GM18508 (cell line): ENCODE data around the gene THRB.

Source experiments
- ATAC-seq: cut with Tn5 transposase; IDR thresholded peaks from one replicate; pipeline ENCODE4 v1.9.1; 2021; ENCODE audit warnings: moderate number of reproducible peaks; ENCODE audit not compliant: insufficient read depth, unreplicated experiment

Gene THRB

DNA sequence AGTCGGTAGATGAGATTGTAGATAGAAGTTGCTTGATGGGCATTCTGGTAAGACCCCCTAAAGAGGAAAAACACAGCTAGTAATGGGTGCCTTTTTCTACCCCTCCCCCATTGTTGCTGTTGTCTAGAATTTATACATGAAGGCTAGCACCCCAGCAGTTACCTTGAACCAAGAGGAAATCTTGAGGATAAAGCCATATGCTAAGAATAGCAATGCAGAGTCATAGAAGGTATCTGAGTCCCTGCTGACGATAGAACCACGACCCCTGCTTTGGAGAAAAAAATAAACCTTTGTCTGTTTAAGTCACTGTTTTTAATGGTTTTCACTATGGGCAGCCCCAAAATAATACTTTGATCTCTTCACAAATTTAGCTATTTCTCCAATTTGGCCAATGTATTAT is 162.6 kb downstream of the THRB start:
- no peak for ATAC-seq

DNA sequence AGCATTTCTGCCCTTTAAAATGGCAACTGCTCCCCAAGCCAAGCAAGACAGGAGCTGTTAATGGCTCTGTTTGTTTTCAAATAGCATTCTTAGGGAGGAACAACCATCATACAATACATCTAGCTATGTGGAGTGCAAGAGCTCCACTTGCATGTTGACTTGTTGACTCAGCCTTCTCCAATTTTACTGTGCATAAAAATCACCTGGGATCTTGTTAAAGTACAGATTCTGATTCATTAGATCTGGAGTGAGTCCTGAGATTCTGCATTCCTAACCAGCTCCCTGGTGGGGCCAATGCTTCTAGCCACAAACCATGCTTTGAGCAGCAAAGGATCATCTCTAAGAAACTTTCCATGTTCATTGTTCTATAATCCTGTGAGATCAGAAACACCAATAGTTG is 171.4 kb downstream of the THRB start:
- ATAC-seq = no peak

DNA sequence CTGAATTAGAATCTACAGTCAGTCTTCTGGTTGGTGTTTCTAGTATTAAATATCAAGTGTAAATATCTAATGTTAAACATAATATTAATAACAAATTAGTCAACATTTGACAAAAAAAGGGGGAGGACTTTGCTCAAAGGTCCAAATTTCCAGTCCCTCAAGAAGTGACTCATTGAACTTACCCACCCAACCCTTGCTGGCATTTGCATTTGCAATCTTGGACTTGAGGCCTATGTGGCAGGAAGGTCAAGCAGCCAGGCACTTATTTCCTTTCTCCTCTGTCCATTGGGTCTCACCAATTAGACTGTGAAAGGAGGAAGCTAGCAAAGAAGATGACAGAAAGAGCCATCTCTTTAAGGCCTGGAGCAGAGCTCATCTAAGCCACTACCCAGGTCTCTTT is 174.0 kb downstream of the THRB start:
- ATAC-seq = no peak

DNA sequence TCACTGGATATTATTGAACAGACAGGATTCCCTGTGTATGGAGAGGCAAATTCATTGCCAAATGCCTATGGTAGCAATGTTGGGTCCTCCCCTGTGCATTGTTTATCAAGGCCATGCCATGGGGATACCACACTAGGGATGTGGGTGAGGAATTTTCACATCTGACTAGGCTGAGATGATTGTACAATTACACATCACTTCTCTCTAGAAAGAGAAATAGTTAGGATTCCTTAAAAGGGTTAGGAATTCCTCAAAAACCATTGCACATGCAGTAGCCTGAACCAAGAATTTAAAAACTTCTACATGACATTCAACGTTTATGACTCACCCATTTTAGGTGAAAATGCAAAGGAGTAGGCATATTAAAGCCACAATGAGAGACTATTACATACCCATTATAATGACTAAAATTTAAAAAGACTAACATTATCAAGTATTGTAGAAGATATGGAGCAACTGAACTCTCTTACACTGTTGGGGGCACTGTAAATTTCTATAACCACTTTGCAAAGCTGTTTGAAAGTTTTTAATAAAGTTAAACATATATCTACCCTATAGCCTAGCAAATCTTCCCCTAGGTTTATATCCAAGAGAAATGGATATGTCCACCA is 175.9 kb downstream of the THRB start:
- no peak for ATAC-seq

DNA sequence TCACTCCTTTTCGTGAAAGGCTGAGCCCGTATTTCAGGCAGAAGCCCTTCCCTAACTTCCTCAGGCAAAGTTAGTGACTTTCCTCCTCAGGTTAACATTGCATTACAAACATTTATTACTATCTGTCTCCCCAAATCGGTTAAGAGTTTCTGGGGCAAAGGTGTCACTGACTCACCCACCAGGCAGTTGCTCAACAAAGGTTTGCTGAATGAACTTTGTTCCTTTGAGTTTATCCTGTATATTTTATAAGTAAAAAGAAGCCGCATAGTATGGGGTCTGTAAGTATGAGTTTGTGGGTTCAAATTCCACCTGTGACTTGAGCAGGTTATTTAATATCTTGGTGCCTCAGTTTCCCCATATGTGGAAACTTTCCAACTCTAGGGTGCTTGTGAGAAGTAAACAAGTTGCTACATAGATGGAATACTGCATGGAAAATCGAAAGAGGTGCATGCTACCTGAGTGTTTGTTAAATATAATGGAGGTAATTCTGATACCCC is 177.7 kb downstream of the THRB start:
- ATAC-seq = no peak

DNA sequence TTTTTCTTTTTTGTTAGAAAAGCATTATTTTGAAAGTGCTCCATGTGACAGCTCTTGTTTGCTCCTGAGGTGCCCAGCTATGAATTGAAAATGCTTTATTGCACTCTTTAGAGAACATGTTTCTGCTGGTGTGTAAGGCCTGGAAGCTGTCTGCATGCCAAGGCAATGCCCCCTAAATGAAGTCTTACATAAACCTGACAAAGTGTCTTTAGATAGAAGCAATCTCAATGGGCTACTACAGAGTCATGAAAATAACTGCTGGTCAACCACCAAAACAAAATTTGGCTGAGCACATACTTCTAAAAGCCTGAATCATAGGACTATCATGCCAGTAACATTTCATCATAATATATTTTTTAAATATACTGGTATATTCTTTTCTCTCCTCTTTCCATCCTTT is 178.7 kb downstream of the THRB start:
- no peak for ATAC-seq

DNA sequence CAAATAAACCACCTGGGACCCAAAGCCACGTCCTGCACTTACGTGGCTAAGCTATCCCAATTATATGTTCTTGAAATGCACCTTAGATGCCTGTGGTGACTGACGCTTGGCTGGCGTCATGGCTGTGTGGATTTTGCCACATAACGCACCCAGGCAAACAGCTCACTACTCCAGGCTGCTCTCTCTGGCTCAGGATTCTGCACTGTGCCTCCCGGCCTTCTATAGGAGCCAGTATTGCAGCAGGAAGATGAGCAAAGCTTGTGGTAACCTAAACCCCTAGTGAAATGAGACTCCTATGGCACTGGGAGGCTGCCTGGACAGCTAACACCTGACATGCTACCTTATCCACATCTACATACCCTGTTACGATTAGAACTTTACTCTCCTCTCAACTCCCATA is 179.3 kb downstream of the THRB start:
- ATAC-seq = no peak

DNA sequence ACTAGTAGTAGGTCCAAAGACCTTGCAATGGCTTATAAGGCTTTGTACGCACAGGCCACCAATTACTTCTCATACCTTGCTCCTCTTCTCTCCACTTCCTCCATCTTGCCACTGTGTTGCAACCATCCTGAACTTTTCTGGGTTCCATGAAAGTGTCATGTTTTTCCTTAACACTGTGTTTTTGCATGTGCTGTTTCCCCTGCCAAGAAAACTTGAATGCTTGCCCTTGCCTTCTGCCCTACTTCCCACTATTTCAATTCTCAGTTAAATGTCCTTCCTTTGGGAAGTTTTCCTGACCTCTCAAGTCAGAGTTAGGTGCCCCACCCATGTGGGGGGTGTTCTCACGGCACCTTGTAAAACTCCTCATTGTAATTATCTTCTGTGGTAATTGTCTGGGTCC is 182.8 kb downstream of the THRB start:
- ATAC-seq = no peak

DNA sequence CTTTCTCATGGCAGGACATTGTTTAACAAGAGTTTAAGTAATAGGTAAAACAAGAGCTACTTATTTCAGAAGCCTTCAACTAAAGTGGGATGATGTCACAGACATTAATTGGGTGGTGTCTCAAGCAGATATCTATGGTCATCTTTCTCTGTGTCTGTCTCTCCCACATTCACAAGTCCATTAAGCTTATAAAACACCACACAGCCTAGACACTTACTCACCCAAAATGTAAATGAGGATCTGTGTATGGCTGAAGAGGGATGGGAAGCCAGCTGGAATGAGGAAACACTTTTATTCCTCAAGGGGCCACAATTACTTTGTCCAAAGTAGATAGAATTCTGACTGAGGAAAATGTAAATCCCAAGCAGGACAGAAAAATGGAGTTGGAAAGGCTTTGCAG is 183.8 kb downstream of the THRB start:
- ATAC-seq = no peak

DNA sequence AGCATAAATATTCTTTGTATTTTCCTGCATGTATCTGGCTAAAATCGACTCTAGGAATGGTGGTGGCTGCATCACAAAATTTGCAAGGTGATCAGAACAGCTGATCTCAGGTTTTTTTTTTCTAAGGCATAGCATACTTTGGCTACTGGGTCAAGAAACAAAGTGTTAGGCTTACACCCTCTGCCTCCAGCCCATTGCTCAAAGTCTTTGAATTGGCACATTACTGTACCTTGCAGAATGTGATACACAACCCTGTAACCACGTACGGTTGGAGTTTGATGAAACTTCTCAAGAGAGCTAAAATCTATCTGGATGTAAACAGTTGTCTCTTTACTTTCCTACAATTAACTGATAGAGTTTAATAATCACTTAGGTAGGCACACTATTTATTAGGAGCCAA is 188.1 kb downstream of the THRB start:
- no peak for ATAC-seq

DNA sequence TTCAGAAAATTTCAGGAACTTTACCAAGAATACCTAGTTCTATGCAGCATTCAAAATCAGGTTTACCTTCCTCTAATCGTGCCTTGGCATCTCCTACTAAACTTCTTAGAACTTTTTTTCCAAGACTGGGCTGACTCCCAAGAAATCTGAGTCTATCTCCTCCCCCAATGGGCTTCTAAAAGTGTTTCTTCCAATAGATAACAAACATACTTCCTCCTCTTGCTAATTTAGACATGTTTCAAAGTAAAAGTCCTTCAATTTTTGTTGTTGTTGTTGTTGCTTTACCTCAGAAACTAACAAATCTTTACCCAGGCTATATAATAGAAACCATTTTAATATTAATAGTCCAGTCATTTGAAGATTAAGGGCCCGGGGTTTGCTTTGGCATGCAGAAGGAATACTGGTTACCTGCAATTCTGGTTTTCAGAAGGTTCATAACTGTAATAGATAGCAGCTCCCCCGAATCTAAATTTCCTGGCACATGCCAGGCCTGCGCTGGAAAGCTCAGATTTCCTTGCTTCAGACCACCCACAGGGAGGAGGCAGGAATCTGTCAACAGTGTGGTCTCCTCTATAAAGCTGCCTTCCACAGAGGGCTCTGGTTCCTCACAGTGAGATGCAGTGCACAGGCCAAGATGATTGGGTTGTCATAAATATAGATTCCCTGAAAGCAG is 188.7 kb downstream of the THRB start:
- ATAC-seq = no peak

DNA sequence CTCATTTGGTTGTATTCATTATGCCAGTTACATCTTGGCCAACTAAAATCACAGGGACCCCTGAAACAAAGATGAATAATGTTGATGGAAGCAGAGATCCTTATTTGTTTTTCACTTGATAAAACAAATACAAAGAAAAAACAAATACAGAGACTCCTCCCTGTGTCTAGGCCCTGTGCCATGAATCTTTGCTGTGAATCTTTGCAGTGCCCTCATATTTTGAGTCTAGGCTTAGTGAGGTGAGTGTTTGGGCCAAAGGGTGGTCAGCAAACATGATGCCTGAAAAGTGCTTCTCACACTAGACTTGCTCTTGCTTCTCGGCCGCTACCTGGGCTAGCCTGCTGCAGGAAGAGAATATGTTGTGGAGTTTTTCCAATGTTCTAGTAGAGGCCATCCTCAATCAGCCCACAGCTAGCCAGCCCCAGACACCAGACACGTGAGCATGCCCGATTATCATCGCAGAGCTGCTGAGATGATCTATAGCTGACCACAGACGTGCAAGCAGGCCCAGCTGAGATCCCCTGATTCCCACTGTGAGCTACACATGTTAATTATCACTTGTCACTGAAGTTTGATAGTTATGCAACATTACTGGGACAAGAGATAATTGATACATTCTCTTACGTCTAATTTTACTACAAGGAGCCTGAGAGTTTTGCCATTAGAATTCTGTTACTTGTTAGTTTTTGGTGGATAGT is 191.4 kb downstream of the THRB start:
- no peak for ATAC-seq

DNA sequence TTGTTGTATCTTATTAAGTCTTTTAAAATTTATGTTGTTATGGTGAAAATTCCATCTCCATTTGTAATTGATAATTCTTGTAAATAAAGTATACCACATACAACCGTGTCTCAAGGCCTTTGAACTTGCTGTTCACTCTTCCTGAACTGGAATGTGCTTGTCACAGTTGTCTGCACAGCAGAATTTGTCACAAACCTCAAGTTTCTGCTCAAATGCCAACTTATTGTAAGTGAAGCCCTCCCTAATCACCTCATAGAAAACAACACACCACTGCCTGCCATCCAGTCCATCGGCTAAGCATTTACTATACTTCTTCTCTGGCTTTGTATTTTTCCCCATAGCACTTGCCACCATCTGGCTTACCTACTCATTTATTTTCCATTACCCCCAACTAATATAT is 192.3 kb downstream of the THRB start:
- ATAC-seq = no peak

DNA sequence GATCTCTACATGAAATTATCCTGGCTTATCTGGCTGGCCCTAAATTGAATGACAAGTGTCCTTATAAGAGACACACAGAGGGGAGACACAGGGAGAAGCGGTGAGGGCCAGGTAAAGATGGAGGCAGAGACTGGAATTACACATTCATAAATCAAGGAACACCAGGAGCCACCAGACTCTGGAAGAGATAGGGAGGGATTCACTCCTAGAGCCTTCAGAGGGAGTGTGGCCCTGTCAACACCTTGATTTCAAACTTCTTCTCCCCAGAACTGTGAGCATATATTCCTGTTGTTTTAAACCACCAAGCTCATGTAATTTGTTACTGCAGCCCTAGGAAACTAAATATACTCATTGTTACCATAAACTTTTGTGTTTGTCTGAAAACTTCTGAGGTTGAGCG is 193.7 kb downstream of the THRB start:
- ATAC-seq = no peak

DNA sequence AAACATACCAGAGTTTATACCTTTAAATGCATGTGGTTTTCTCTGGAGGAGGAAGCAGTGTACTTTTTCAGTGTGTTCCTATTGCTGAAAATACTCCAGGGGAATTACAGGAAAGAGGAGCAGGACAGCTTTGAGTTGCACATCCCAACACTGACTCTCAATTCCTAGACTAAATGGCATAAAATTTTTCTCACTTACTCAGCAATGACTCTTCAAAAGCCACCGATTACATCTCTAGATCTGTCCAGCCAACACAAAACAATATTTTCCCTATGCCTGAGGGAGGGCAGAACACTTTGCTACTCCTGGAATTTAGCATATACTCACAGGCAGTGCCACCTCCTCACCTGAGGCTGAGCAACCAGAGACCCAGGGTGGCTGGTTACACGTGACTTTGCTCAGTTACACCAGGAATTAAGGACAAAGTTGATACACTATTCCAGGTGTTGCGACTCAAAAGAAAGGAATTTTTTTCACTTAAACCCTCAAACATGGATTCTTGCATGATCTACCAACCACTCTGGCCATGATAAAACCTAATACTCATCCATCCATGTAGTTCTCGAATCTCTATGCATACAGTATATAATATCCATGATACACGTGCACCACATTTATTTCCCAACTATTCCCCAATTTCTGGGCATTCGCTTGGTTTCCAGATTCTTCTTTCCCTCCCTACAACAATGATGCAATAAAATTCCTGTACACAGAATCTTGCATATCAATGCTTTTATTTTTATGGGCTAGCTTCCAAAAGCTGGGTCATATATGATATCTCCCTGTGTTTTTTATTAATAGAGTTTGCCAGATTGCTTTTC is 194.6 kb downstream of the THRB start:
- ATAC-seq = no peak

DNA sequence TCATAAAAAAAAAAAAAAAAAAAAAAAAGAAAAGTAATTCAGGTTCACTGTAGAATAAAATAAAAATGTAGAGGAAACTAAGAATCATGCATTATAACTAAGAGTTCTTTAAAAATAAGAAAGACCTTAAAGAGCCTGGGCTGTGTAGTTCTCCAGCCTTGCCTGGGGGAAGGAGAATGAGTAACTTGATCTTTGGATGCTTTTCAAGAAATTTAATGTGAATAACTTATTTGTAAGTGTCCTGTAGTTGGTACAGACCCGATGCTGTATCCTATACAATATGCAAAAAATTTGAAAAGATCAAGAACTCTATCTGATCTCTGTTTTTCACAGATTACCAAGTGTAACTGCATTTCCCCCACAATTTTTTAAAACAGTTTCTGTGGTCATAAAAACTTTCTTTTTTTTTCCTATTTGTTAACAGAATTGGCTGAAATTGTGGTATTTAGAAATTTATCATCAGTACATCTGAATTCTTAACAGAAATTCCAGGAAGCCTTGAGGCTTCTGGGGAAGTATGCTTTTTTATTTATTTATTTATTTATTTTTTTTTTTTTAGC is 195.3 kb downstream of the THRB start:
- ATAC-seq = no peak

DNA sequence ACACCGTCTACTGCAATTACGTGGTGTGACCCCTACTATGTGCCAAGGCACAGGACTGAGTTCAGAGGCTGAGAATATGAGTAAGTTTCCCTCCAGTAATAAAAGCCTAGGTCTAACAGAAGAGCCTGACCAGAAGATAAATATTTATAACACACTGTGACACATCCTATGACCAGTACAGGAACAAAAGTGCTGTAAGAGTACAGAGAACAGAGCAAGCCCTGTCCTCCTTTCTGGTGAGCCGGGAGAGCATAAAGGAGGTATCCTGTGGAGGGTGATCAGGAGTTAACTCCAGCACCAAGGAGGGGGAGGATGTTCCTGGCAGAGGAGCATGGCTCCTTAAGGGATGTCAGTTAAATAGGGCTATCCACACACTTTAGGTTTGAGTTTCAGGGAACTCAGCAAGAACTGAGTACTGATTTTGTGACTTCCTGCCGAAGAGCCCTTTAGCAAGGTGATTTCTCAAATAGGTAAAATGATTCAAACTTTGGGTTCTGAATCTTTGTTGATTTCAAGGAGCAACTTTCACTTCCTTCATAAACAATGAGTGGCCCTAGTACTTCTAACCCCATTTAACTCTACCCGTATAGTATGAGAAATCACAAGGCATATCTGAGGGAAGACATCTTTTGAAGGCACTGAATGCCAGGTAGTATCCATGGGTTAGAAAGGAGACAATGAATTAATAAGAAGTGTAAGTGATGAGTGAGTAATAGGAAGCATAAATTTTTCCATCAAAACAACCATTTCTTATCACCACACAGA is 198.0 kb downstream of the THRB start:
- no peak for ATAC-seq

DNA sequence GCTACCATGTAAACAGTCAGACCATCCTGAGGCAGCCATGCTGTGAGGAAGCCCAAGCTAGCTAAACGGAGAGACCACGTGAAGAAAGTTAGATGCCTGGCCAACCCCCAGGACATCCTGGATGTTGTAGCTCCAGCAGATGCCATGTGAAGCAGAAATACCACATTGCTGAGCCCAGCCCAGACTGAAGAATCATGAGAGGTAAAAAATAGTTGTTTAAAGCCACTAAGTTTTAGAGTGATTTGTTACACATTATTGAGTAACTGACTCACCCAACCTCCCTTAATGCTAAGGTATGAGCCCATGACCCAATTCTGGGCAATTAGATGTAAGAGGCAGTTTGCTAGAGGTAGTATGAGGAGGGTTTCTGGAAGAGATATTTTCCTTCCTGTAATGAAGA is 200.5 kb downstream of the THRB start:
- no peak for ATAC-seq

DNA sequence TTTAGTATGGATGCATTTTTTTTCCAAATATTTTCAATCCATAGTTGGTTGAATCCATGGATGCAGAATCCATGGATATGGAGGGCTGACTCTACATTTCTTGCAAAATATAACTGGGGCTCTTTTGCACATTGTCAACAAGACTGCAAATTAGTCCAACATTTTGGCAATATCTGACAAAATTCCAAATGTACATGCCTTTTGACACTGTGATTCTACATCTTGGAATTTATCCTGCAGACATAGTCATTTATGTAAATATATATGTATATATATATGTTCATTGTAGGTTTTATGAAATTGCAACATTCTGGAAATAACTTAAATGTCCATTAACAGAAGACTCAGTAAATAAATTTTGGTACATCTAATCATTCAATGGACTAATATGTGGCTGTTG is 203.0 kb downstream of the THRB start:
- no peak for ATAC-seq

DNA sequence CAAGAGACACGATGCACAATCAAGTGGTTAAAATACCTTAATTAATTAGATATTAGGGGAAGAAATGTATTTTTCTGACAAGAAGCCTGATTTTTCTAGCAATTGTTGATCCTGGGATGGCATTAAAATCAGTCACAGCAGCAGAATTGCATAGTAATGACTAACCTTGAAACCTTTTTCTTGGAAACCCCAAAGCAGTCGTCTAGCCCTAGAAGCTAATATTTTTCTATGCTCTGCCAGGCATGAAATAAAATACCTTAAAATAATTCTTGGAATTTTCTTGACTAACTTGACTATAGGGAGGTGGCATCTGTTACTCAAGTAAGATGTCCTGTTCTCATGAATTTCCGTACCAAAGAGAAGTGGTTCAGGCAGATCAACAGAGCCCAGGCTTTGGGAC is 204.1 kb downstream of the THRB start:
- no peak for ATAC-seq
